B cell (primary cell): ENCODE data around the gene HOXB6.

Experiments
- CTCF ChIP-seq: fragments of 200-600 bp; IDR thresholded peaks from one replicate; pipeline ENCODE4 v1.8.0; 2022; ENCODE audit warnings: antibody characterized with exemption, mild to moderate bottlenecking
- EZH2 ChIP-seq: IDR thresholded peaks from 2 replicates; pipeline ENCODE4 v1.6.1; 2012; ENCODE audit warnings: borderline replicate concordance, low read depth, mild to moderate bottlenecking, moderate library complexity, low read length; ENCODE audit not compliant: insufficient read depth, poor library complexity, severe bottlenecking

GRCh38 chr17:48624118-48624517, 19.3 kb upstream of the HOXB6 start:
- TF ChIP-seq CTCF: no peak
- no peak for TF ChIP-seq EZH2
